ENCODE data around the gene SUSD1.

SUSD1 gene

GRCh38 chr9:112047538-112048066 is 127.5 kb downstream of the SUSD1 start:
- TF ChIP-seq FOXP2 (optimal IDR thresholded peaks at IDR 0.05; ENCODE audit: borderline replicate concordance, extremely low read depth, extremely low read length, insufficient read depth): no peak
- no peak for TF ChIP-seq TAF1 (IDR thresholded peaks at IDR 0.05; ENCODE audit: borderline replicate concordance, insufficient read depth, low read length)
- no peak for TF ChIP-seq SIN3A (IDR thresholded peaks at IDR 0.05; ENCODE audit: borderline replicate concordance, insufficient read depth, low read length)
- no peak for TF ChIP-seq REST (IDR thresholded peaks at IDR 0.05; ENCODE audit: insufficient read depth in 1 of 2, low read depth in 2 of 2, low read length in 2 of 2)
- no peak for TF ChIP-seq POLR2AphosphoS5 (IDR thresholded peaks at IDR 0.05; ENCODE audit: low read depth, low read length)

- TF ChIP-seq FOXP2 (optimal IDR thresholded peaks at IDR 0.05; ENCODE audit: borderline replicate concordance, extremely low read depth, extremely low read length, insufficient read depth) (no peak), POLR2AphosphoS5 (IDR thresholded peaks at IDR 0.05; ENCODE audit: low read depth, low read length) (no peak), REST (IDR thresholded peaks at IDR 0.05; ENCODE audit: insufficient read depth in 1 of 2, low read depth in 2 of 2, low read length in 2 of 2) (no peak), TAF1 (IDR thresholded peaks at IDR 0.05; ENCODE audit: borderline replicate concordance, insufficient read depth, low read length) (no peak), SIN3A (IDR thresholded peaks at IDR 0.05; ENCODE audit: borderline replicate concordance, insufficient read depth, low read length) (no peak)
These were observed 128.9 kb downstream of the SUSD1 start for GRCh38 chr9:112046181-112046580.

GRCh38 chr9:112044881-112045280 is 130.2 kb downstream of the SUSD1 start:
- no peak for TF ChIP-seq FOXP2 (optimal IDR thresholded peaks at IDR 0.05; ENCODE audit: borderline replicate concordance, extremely low read depth, extremely low read length, insufficient read depth)
- TF ChIP-seq TAF1 (IDR thresholded peaks at IDR 0.05; ENCODE audit: borderline replicate concordance, insufficient read depth, low read length): no peak
- no peak for TF ChIP-seq POLR2AphosphoS5 (IDR thresholded peaks at IDR 0.05; ENCODE audit: low read depth, low read length)
- TF ChIP-seq SIN3A (IDR thresholded peaks at IDR 0.05; ENCODE audit: borderline replicate concordance, insufficient read depth, low read length): no peak
- no peak for TF ChIP-seq REST (IDR thresholded peaks at IDR 0.05; ENCODE audit: insufficient read depth in 1 of 2, low read depth in 2 of 2, low read length in 2 of 2)

GRCh38 chr9:112044186-112044585 is 130.9 kb downstream of the SUSD1 start:
- TF ChIP-seq REST (IDR thresholded peaks at IDR 0.05; ENCODE audit: insufficient read depth in 1 of 2, low read depth in 2 of 2, low read length in 2 of 2): no peak
- no peak for TF ChIP-seq SIN3A (IDR thresholded peaks at IDR 0.05; ENCODE audit: borderline replicate concordance, insufficient read depth, low read length)

- TF ChIP-seq TAF1 (IDR thresholded peaks at IDR 0.05; ENCODE audit: borderline replicate concordance, insufficient read depth, low read length) (no peak), SIN3A (IDR thresholded peaks at IDR 0.05; ENCODE audit: borderline replicate concordance, insufficient read depth, low read length) (no peak), FOXP2 (optimal IDR thresholded peaks at IDR 0.05; ENCODE audit: borderline replicate concordance, extremely low read depth, extremely low read length, insufficient read depth) (no peak), POLR2AphosphoS5 (IDR thresholded peaks at IDR 0.05; ENCODE audit: low read depth, low read length) (no peak), REST (IDR thresholded peaks at IDR 0.05; ENCODE audit: insufficient read depth in 1 of 2, low read depth in 2 of 2, low read length in 2 of 2) (no peak)
These were observed 131.7 kb downstream of the SUSD1 start for GRCh38 chr9:112043423-112043822.

Data from PFSK-1 (cell line).